Measurements from ENCODE around the gene NOX3.

The NOX3 gene

GRCh38 chr6:155498370-155498769 is 42.7 kb upstream of the NOX3 start:
- H3K27ac ChIP-seq (ENCODE audit: low read length): no peak overlapping the region
- no peaks in the 10 kb centered on the region for H3K79me2 ChIP-seq (ENCODE audit: low read length)
- H3K27me3 ChIP-seq (ENCODE audit: low read depth, low read length): peaks cover 15% of the 10 kb centered on the region
- H3K9me3 ChIP-seq (ENCODE audit: insufficient read depth, low read length): no peaks in the 10 kb centered on the region
- no peak overlapping the region for H3K4me3 ChIP-seq (ENCODE audit: low read length)
- H2AFZ ChIP-seq (ENCODE audit: low read depth, low read length): no peak overlapping the region
- H4K20me1 ChIP-seq (ENCODE audit: insufficient read depth, low read length): no peaks in the 10 kb centered on the region
- no peak overlapping the region for H3K4me2 ChIP-seq (ENCODE audit: low read length)
- H3K9ac ChIP-seq (ENCODE audit: low read length): no peak overlapping the region
- H3K36me3 ChIP-seq (replicated peaks; ENCODE audit: low read depth, low read length): no peaks in the 10 kb centered on the region
- peaks cover 7% of the 10 kb centered on the region for H3K4me1 ChIP-seq (ENCODE audit: low read length)
- TF ChIP-seq CTCF (IDR thresholded peaks at IDR 0.05; ENCODE audit: low read depth, low read length) (no peak), EZH2phosphoT487 (IDR thresholded peaks at IDR 0.05; ENCODE audit: low read depth) (no peak)

GRCh38 chr6:155497273-155497672 is 41.6 kb upstream of the NOX3 start:
- Histone ChIP-seq H3K4me2 (ENCODE audit: low read length) (no peak overlapping the region), H3K4me3 (ENCODE audit: low read length) (no peak overlapping the region)
- no peak for TF ChIP-seq EZH2phosphoT487 (IDR thresholded peaks at IDR 0.05; ENCODE audit: low read depth)
- no peak for TF ChIP-seq CTCF (IDR thresholded peaks at IDR 0.05; ENCODE audit: low read depth, low read length)

GRCh38 chr6:155495011-155495768 is 39.6 kb upstream of the NOX3 start:
- no peak overlapping the region for H3K9ac ChIP-seq (ENCODE audit: low read length)
- H3K4me2 ChIP-seq (ENCODE audit: low read length): no peak overlapping the region
- peak; percentile 33; the same call in 1 of the 2 replicates for TF ChIP-seq CTCF (IDR thresholded peaks at IDR 0.05; ENCODE audit: low read depth, low read length)
- TF ChIP-seq EZH2phosphoT487 (IDR thresholded peaks at IDR 0.05; ENCODE audit: low read depth): no peak
- H3K4me1 ChIP-seq (ENCODE audit: low read length): peaks cover 9% of the 10 kb centered on the region
- H4K20me1 ChIP-seq (ENCODE audit: insufficient read depth, low read length): no peaks in the 10 kb centered on the region
- no peaks in the 10 kb centered on the region for H3K79me2 ChIP-seq (ENCODE audit: low read length)
- no peak overlapping the region for H2AFZ ChIP-seq (ENCODE audit: low read depth, low read length)
- H3K9me3 ChIP-seq (ENCODE audit: insufficient read depth, low read length): no peaks in the 10 kb centered on the region
- H3K4me3 ChIP-seq (ENCODE audit: low read length): no peak overlapping the region
- H3K27me3 ChIP-seq (ENCODE audit: low read depth, low read length): peaks cover 30% of the 10 kb centered on the region
- no peaks in the 10 kb centered on the region for H3K36me3 ChIP-seq (replicated peaks; ENCODE audit: low read depth, low read length)
- no peak overlapping the region for H3K27ac ChIP-seq (ENCODE audit: low read length)

More at GRCh38 chr6:155497273-155497672, 41.6 kb upstream of the NOX3 start:
- H3K27me3 ChIP-seq (ENCODE audit: low read depth, low read length): peaks cover 22% of the 10 kb centered on the region
- no peaks in the 10 kb centered on the region for H3K79me2 ChIP-seq (ENCODE audit: low read length)
- H3K27ac ChIP-seq (ENCODE audit: low read length): no peak overlapping the region
- H3K9me3 ChIP-seq (ENCODE audit: insufficient read depth, low read length): no peaks in the 10 kb centered on the region
- H3K9ac ChIP-seq (ENCODE audit: low read length): no peak overlapping the region
- no peaks in the 10 kb centered on the region for H3K36me3 ChIP-seq (replicated peaks; ENCODE audit: low read depth, low read length)
- no peaks in the 10 kb centered on the region for H4K20me1 ChIP-seq (ENCODE audit: insufficient read depth, low read length)
- H3K4me1 ChIP-seq (ENCODE audit: low read length): peaks cover 9% of the 10 kb centered on the region
- no peak overlapping the region for H2AFZ ChIP-seq (ENCODE audit: low read depth, low read length)

GRCh38 chr6:155493694-155494143 is 38.1 kb upstream of the NOX3 start:
- Histone ChIP-seq H3K36me3 (replicated peaks; ENCODE audit: low read depth, low read length) (no peaks in the 10 kb centered on the region), H3K4me3 (ENCODE audit: low read length) (no peak overlapping the region), H3K79me2 (ENCODE audit: low read length) (no peaks in the 10 kb centered on the region), H3K9ac (ENCODE audit: low read length) (no peak overlapping the region), H3K4me1 (ENCODE audit: low read length) (peaks cover 9% of the 10 kb centered on the region), H3K9me3 (ENCODE audit: insufficient read depth, low read length) (no peaks in the 10 kb centered on the region), H3K4me2 (ENCODE audit: low read length) (peak overlapping the region; percentile 31), H4K20me1 (ENCODE audit: insufficient read depth, low read length) (no peaks in the 10 kb centered on the region), H3K27me3 (ENCODE audit: low read depth, low read length) (peaks cover 30% of the 10 kb centered on the region), H2AFZ (ENCODE audit: low read depth, low read length) (no peak overlapping the region), H3K27ac (ENCODE audit: low read length) (no peak overlapping the region)
- TF ChIP-seq EZH2phosphoT487 (IDR thresholded peaks at IDR 0.05; ENCODE audit: low read depth) (no peak), CTCF (IDR thresholded peaks at IDR 0.05; ENCODE audit: low read depth, low read length) (no peak)
